GM06990 (cell line): ENCODE data around the gene BAHCC1.

Source experiments
- DNase-seq: peaks from one replicate; pipeline ENCODE4 v3.0.0-alpha.2; 2011; ENCODE audit not compliant: insufficient read length; ENCODE audit errors: extremely low read depth
- H3K27me3 ChIP-seq: replicated peaks from 2 replicates; pipeline ENCODE4 v1.6.0; 2011; ENCODE audit warnings: low read length; ENCODE audit not compliant: control insufficient read depth, insufficient read depth
- H3K36me3 ChIP-seq: 2 replicates; pipeline ENCODE4 v1.5.1; 2011; ENCODE audit warnings: low read length; ENCODE audit not compliant: control insufficient read depth, insufficient read depth
- H3K4me3 ChIP-seq: replicated peaks from 2 replicates; pipeline ENCODE4 v1.5.1; 2011; ENCODE audit warnings: low read depth, mild to moderate bottlenecking, control low read depth, low read length
- CTCF ChIP-seq: IDR thresholded peaks from 2 replicates; pipeline ENCODE4 v1.5.1; 2011; ENCODE audit warnings: low read length, control low read depth, mild to moderate bottlenecking, inconsistent platforms; ENCODE audit not compliant: insufficient read depth, poor library complexity, severe bottlenecking

The BAHCC1 gene

GRCh38 chr17:81479175-81480071, 84.2 kb downstream of the BAHCC1 start:
- DNase-seq: no peak
- Histone ChIP-seq H3K36me3 (no peaks in the 10 kb centered on the region), H3K4me3 (no peak overlapping the region), H3K27me3 (peaks cover 2% of the 10 kb centered on the region; the same call in 1 of the 2 replicates)
- TF ChIP-seq CTCF: no peak

- Histone ChIP-seq H3K36me3 (no peaks in the 10 kb centered on the region), H3K4me3 (no peak overlapping the region), H3K27me3 (peaks cover 2% of the 10 kb centered on the region; the same call in 1 of the 2 replicates)
- DNase-seq: no peak
- no peak for TF ChIP-seq CTCF
These were observed 85.1 kb downstream of the BAHCC1 start for GRCh38 chr17:81480140-81481072.

- Histone ChIP-seq H3K36me3 (no peaks in the 10 kb centered on the region), H3K27me3 (peaks cover 2% of the 10 kb centered on the region; the same call in 1 of the 2 replicates), H3K4me3 (no peak overlapping the region)
- no peak for TF ChIP-seq CTCF
- DNase-seq: no peak
These were observed 86.0 kb downstream of the BAHCC1 start for GRCh38 chr17:81481073-81481799.

GRCh38 chr17:81481815-81482505, 86.7 kb downstream of the BAHCC1 start:
- DNase-seq: no peak
- H3K27me3 ChIP-seq: peaks cover 2% of the 10 kb centered on the region; the same call in 1 of the 2 replicates
- no peaks in the 10 kb centered on the region for H3K36me3 ChIP-seq
- TF ChIP-seq CTCF: no peak
- H3K4me3 ChIP-seq: no peak overlapping the region

- no peak for DNase-seq
- H3K27me3 ChIP-seq: peaks cover 2% of the 10 kb centered on the region; the same call in 1 of the 2 replicates
- H3K4me3 ChIP-seq: no peak overlapping the region
- H3K36me3 ChIP-seq: no peaks in the 10 kb centered on the region
- TF ChIP-seq CTCF: no peak
These were observed 87.4 kb downstream of the BAHCC1 start for GRCh38 chr17:81482673-81483072.
